HepG2 (cell line): ENCODE results near the gene MEGF11.

ENCODE experiments used
- CEBPZ ChIP-seq: IDR thresholded peaks from 2 replicates; pipeline ENCODE4 v1.6.1; 2012; ENCODE audit warnings: low read length, improper control_type of control experiment
- CTCF ChIP-seq: sonication (generic); formaldehyde crosslinking; IDR thresholded peaks from 2 replicates; pipeline ENCODE4 v1.5.0; 2020; ENCODE audit warnings: mild to moderate bottlenecking, missing genetic modification reagents, moderate library complexity
- KDM2A ChIP-seq: sonication (generic); formaldehyde crosslinking; IDR thresholded peaks from 2 replicates; pipeline ENCODE4 v1.4.0; 2020; ENCODE audit warnings: low read depth, missing genetic modification reagents, borderline replicate concordance
- MEIS1 ChIP-seq: sonication (generic); formaldehyde crosslinking; IDR thresholded peaks from 2 replicates; pipeline ENCODE4 v1.9.0; 2021; ENCODE audit warnings: mild to moderate bottlenecking, missing genetic modification reagents, moderate library complexity, borderline replicate concordance
- POLR2AphosphoS5 ChIP-seq: IDR thresholded peaks from 2 replicates; pipeline ENCODE4 v1.6.1; 2012; ENCODE audit warnings: low read depth, low read length
- SMARCE1 ChIP-seq: fragments of 450-650 bp; IDR thresholded peaks from 2 replicates; pipeline ENCODE4 v1.6.1; 2017; ENCODE audit warnings: borderline replicate concordance
- TBP ChIP-seq: sonication (generic); formaldehyde crosslinking; IDR thresholded peaks from 2 replicates; pipeline ENCODE4 v1.5.0; 2020; ENCODE audit warnings: missing genetic modification reagents
- TRAFD1 ChIP-seq: sonication (generic); formaldehyde crosslinking; IDR thresholded peaks from 2 replicates; pipeline ENCODE4 v1.5.1; 2020; ENCODE audit warnings: missing genetic modification reagents, mild to moderate bottlenecking, borderline replicate concordance
- ZFX ChIP-seq: sonication (generic); formaldehyde crosslinking; IDR thresholded peaks from 2 replicates; pipeline ENCODE4 v1.4.0; 2020; ENCODE audit warnings: mild to moderate bottlenecking, low read depth, missing genetic modification reagents, moderate library complexity

GRCh38 chr15:66046326-66046725 is 207.2 kb downstream of the MEGF11 start:
- TF ChIP-seq TRAFD1: no peak
- no peak for TF ChIP-seq SMARCE1
- TF ChIP-seq TBP (CRISPR knock-in tag): no peak
- TF ChIP-seq POLR2AphosphoS5: no peak
- TF ChIP-seq CEBPZ: no peak
- no peak for TF ChIP-seq KDM2A (CRISPR knock-in tag)
- TF ChIP-seq ZFX: no peak
- TF ChIP-seq CTCF (CRISPR knock-in tag): no peak
- no peak for TF ChIP-seq MEIS1 (CRISPR knock-in tag)
